NCI-H1092 (cell line): ENCODE data around the gene COL7A1.
"Not testable (repeated sequence)": the region's sequence is repeated elsewhere in the genome, so short reads cannot be mapped to it uniquely, and the experiment has no call there.

ENCODE experiments used
- DNase-seq: peaks from one replicate; lab custom pipeline; 2025; lab: John Stamatoyannopoulos, UW

COL7A1 gene

DNA sequence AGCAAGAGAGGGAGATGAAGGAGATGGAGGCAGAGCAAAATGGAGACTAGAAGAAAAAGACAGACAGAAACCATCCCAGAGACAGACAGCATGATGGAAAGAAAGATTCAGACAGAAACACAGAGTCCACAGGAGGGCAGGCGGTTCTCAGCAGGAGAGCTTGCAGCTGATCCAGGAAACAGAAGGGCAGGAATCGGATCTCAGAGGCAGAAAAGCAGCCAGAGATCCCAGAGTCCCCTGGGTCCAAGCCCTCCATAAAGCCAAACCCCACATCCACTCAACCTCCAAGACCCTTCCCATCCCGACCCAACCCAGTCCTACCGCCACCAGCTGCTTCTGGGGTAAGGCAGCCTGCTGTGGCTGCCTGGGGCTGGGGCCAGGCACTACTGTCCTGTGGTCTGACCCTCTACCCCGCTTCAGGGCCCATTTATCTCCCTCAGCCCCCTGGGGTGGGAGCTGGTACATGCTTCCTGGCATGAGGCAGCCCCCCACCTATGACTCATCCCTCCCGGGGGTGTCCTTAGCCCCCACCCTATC lies 31.7 kb downstream of the COL7A1 start, which contains the start of gene UCN2:
UCN2 (minus strand) TSS at position 400 of the 537 bp plus-strand sequence. CDS start 657 bp downstream, outside the sequence.
- DNase-seq: no peak

DNA sequence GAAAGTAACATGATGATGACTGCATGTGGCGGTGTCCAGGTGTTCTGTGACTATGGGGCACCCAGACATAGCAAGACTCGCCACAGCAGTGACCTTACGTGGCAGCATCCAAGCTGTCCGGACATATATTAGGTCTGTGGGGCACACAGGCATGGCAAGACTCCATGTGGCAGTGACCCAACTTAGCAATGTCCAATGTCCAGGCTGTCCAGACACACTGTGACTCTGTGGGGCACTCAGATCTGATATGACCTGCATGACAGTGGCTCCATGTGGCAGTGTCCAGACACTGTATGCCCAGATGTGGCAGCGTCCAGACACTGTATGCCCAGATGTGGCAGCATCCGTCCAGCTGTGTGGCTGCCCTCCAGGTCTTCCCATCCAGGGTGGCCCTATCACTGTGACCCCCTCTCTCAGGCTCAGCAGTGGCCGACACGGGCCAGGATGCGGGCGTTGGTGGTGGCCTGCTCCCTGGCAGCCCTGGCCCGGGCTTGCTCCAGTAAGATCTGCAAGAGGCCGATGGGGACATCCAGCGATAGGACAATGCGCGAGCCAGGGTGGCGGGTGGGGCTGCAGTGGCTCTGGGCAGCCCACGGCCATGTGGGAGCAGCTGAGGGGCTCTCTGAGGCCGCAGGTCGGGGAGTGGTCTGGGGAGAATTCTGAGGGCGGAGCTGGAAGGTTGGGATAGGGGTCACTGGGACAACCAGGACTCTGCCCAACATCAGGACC lies 32.6 kb downstream of the COL7A1 start:
- DNase-seq: no peak

DNA sequence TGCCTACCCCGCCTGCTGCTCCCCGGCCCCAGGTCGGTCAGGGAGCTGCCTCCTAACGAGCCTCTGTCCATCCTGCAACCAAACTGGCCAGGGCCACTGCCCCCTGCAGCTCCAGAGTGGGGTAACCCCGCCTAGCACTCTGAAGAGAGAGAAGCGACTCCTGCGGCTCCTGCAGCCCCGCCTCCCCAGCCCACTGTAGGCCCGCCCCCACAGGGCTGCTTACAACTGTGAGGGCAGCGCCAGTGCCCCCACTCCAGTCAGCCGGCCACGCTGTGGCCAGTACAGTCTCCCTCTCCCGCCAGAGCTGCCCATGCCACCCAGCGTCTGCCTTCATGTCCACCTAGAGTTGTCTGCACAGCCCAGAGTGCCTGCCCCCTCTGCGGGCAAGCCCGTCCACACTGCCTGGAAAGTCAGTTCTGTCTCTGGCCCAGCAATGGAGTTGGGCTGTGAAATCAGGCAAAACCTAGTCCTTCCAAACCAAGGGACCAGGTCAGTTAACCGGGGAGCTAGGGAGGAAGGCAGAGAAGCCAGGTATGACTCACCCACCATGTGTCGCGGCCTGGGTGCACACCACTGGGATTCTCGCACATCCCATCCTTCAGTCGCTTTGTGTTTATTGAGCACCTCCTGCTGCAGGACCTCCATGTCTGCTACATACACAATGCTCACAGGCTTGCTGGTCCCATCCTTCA lies 33.9 kb downstream of the COL7A1 start:
- no peak for DNase-seq

DNA sequence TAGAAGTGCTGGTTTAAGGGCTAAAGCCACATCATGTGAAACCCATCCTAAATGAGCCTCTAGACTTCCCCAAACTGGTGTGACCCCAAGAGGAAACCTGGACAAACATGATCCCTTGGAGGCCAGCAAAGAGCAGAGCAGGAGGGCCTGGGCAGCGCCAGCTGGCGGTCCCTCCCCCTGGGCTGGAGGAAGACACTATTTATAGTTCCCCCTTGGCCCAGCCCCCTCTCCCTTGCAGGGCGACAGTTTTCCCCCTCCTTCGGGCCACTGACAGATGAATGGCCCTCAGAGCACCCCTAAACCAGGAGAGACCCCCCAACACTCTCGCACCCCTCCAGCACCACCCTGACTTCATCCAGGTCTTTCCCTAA lies 34.5 kb downstream of the COL7A1 start:
- DNase-seq: no peak

DNA sequence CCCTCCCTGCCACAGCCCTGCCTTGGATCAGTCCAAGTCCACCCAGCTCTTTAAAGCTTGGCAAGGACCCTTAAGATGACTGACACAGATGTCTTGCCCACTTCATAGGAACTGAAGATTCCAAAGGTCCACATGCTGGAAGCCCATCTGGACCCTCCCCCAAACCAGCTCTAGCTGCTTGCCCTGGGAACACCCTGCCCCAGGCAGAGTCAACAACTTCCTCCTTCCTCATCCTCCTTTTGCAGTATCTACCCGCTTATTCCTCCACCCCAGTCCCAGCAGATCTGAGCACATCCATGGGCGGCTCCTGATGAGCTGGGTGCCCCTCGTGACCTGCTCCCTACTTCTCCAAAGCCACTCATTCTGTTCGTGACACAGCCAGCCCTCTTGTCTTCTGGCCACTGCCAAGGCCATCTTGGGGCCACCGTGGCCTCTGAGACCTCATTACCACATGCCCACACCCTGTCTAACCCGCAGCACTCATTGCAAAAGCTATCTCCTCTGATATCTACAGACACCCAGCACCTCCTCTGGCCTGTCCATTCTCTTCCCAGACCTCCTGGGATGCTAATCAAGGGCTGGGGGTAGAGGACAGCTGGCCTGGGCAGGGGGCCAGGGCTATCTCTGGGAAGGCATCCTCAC lies 36.5 kb downstream of the COL7A1 start:
- DNase-seq: no peak

DNA sequence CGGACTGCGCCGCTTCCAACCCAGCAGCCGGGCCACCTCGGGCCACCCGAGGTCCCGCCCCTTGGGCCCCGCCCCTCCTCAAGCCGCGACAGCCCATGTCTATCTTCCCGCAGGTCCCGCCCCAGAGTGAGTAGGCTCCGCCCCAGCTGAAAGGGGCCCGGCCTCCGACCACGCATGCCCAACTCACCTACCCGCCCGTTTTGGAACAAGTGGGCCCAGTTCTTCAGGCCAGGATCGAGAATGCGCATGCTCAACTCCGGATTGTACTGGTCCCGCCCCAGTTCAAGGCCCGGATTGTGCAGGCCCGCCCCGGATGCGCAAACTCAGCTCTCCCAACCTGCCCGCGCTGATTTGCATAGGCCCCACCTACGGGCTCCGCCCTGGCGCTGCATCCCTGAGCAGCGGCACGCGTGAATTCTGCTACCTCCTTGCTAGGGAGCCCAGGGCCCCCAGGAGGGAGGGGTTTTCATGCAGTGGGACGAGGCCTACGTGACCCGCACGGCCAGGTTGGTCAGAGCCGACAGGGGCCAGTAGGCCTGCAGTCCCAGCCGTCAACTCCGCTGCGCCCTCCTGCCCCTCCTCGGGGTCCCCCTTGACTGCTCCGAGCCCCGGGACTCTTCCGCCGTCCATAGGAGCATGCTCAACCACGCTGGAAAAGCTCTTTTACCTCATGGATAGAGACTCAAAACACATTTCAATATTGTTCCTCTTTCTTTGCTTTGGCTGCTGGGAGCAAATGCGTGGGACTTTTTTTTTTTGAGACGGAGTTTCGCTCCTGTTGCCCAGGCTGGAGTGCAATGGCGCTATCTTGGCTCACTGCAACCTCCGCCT lies 38.1 kb downstream of the COL7A1 start, which contains the start of gene PFKFB4:
PFKFB4 (minus strand) TSS at position 8 of the 831 bp plus-strand sequence. CDS start 26 bp downstream, outside the sequence.
- DNase-seq: peak; percentile 96

DNA sequence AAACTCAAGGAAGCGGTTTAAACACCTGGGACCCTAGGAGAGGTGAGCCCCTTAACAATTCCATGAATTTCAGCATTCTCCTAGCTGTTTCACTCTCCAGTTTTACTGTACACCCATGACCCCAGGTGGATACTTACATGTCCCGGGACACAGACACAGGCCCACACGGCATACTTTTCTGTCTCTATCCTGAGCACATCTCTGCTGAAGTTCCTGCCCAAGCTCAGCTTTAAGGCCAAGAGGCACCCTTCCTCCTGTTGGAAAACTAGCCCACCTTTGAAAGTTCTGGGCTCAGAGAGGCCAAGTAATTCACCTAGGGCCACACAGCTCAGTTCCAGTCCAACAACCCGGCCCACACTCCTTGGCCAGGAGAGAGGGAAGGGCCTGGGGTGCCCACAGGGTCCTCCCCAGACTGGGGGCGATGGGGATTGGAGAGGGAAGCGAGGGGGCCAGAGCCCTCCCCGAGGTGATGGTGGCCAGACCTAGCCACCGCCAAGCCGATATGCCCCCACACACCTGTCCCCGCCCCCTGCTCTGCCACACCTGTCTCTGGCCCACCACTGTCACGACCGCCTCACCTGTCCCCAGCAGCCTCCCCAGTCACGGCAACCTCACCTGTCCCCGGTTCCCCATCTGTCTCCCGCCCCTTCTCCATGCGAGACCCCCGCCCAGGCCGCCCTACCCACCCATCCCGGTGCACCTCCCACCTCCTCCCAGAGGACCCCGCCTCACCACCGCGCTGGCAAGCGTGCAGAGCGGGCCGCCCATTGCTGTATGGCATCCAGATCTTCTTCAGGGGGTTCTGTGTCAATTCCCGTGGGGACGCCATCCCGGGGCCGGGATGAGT lies 39.0 kb downstream of the COL7A1 start:
- DNase-seq: no peak

DNA sequence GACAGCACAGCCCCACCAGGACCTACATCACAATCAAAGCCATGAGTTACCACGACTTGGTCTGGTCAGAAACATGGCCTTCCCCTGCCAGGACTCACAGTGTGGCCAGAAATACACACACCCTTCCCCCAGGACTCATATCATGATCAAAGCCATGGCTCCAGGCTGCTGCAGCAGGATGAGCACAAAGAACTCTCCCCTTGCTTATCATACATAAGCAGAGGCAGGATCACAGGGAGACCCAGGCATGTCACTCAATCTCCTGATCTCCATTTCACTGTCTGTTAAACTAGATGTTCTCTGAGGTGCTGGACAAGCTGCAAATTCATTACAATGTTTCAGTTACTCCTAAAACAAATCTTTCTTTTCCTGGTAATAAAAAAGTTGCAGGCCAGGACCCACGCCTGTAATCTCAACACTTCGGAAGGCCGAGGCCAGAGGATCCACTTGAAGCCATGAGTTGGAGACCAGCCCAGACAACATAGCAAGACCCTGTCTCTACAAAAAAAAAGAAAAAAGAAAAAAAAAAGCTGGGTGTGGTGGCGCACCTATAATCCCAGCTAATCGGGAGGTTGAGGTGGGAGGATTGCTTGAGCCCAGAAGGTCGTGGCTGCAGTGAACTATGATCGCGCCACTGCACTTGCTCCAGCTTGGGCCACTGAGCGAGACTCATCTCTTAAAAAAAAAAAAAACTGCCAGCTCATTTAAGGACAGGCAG lies 39.7 kb downstream of the COL7A1 start:
- no peak for DNase-seq

DNA sequence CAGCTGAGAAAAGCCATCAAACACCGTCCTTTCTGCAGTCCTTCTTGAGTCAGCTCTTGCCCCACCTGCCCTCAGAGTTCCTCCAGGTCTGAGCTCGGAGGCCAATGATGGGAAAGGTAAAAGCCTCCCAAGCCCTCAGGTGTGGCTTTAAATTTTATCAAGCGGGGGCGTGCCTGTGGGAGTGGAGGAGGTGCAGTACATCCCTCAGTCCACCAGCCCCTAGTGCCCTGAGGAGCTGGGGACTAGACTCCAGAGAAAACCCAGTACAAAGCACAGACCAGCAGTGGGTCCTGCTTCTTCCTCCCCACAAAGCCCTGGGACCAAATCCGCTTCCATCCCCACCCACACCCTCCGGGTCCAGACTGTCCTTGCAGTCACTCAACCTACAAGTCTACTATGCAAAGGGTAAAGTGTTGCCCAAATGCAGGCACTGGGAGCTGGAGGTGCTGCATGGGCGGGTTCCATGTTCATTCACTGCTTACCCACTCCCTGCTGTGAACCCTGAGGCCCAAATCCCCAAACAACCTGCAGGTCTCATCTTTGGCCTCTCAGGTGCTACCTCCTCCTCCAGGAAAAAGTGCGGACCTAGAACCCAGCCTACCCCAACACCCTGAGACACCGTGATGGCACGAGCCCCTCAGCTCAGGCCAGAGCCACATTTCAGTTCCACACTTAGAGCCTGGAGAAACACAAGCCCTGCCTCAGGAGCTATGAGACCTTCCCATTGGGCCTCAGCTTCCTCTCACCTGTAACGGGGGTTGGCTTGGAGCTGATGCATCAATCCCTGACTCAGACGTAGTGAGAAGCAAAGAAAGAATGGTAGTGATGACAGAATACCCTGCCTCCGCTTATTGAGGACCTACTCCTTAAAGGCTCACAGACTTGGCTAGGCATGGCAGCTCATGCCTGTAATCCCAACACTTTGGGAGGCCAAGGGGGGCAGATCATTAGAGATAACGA lies 41.0 kb downstream of the COL7A1 start:
- no peak for DNase-seq

DNA sequence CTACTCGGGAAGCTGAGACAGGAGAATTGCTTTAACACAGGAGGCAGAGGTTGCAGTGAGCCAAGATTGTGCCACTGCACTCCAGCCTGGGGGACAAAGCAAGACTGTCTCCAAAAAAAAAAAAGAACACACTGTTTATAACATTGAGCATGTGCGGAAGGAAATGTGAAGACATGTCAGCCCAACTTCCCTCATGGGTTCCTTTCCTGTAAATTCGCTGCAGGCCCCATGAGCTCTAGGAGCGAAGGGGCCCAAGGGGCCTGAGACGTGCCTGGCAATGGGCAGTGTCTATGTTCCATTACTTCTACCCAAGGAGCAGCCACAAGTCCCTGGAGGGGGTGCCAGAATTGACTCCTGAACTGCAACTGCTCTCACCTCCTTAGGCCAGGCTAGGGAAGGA lies 41.8 kb downstream of the COL7A1 start:
- DNase-seq: no peak

DNA sequence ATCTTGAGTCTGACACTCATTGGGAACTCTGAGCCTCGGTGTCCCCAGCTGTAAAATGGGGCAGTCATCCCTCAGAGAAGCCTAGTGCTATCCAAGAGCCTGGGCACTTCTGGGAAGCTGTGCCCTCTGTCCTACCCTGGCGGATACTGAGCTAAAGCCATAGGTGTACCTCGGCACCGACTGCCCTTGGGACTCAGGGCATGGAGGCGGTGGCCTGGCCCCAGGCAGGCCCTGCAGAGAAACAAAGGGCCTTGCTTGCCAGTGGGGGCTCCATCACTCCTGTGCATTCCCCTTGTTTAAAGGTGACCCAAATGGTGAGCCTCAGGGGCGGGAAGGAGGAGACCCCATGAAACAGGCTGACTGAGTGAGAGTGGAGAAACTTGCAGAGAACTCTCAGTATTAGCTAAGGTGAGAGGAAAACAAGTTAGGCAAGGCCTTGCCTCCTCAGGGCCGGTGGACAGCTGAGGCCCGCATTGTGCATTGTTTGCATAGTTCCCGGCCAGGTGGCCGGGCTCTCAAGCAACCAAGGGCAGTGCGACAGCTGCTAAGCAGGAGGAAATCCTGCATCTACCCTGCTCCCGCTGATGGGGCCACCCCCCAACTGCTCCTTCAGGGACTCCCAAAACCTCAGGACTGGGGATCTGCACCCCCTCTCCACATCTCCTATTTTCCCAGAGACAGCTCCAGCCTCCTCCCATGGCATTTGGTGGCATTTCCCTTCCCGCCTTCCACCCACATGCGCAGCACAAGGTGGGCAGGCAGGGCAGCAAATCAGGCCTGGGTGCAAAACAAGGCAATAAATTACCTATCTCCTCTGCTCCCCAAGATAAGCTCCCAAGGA lies 42.8 kb downstream of the COL7A1 start:
- DNase-seq: no peak

DNA sequence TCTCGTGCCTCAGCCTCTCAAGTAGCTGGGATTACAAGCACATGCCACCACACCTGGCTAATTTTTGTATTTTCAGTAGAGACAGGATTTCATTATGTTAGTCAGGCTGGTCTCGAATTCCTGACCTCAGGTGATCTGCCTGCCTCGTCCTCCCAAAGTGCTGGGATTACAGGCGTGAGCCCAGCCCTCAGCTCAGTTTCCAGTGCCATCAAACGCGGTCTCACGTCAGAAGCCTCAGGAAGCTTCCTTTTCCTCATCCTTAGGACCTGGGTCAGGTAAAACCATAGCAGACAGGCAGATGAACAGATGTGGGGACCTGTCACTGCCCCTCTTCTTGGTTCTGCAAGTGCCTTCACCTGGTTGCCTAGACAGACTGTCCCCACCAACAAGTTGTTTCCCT lies 43.5 kb downstream of the COL7A1 start:
- not testable (repeated sequence) for DNase-seq

DNA sequence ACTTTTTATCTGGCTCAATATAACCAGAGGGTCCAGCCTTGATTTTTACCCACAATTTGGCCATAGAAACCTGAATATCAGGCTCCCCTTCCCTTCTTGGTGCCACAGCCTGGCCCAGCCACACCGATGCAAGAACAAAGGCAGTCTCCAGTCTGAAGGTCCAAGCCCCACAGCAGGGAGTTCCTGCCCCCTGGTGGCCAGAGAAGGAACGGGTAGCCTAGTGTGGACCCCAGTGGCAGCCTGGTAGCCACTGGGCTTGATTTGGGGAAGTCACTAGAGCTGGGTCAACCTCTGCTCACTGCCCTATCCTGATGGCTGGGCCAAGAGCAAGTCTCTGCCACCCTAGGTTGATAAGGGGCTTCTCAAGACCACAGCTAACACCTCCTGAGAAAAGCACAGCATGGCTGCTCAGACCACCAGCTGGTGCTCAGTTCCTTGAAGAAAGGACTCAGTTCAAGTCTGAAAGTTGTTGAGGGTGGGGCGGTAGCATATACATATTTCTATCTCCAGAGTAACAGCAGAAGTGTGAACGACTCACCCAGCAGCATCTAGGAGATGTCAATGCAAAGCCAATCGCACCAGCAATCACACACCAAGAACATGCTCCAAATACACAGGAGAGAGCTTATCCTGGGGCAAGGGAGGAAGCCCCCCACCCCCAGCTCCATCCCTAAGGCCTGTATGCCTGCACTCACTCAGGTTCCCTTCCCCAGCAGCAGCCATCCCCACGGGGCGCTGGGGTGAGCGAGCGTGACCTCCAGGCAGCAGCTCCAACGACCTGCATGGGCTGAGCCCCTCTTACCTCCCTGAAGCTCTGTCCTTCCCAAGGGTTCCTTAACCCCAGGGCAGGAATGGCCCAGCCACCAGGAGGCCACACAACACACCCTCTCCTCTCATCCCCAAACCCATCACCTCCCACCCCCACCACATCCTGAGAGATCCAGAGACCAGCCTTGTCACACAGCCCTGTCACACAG lies 46.1 kb downstream of the COL7A1 start:
- peak; percentile 58 for DNase-seq

DNA sequence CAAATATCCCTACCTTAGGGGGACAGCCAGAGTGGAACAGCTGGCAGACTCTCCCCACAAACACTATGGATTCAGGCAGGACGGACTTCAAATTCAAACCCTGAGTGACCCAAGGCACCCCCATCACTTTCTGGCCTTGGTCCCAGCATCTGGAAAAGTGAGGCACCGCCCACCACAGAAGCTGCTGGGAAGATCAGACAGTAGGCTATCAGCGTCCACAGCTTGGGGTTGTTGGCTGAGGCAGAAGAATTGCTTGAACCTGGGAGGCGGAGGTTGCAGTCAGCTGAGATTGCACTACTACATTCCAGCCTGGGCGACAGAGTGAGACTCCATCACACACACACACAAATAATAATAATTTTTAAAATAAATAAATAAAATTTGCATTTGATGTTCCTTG lies 47.0 kb downstream of the COL7A1 start:
- no peak for DNase-seq

DNA sequence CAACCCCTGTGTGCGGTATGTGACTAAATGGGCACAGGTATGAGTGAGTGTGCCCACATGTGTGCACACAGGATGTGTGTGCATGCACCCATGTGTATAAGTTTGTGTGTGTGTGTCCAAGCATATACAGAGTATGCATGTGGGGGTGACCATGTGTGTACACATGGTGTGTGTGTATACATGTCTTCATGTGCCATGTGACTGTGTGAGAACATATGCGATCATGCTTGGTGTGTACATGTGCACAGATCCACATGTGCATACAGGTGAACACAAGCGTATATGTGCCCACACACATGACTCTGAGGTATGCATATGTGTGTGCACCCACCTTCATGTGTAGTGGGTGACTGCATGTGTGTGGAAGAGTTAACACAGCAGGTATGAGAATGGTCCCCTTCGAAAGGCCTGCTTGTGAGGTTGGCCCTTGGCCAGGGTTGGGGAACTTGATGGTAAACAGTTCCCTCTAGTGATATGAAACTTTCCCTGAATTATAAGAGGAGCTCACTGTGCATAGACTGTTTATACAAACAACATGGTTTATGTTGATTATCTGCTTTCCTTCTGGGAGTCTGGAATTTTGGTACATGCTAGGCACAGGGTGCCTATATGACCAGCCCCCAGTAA lies 48.8 kb downstream of the COL7A1 start:
- no peak for DNase-seq

DNA sequence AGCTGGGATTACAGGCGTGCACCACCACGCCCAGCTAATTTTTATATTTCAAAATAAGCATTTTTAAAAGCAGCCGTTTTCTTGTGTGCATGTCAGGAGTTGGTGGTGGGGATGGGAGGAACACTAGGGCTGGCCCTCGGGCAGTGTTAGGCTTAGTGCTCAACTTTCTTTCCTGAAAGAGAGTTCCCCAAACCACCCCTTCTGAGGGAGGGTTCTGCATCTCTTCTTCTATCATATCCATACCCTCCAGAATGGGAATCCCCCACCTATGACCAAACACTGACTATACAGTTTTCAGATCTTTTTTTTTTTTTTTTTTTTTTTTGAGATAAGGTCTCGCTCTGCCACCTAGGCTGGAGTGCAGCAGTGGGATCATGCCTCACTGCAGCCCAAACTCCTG lies 51.0 kb downstream of the COL7A1 start:
- no peak for DNase-seq
